Coronary artery (tissue), 2 donors: ENCODE results near the gene LHFPL3.

Experiments
- DNase-seq: peaks from one replicate; pipeline ENCODE4 v3.0.0-alpha.2; 2017; ENCODE audit warnings: low spot score
- H3K27ac ChIP-seq, 2 donors: fragments of 200-600 bp; sonication (generic); one replicate each; pipeline ENCODE4 v1.5.1; 2016 to 2019
- H3K4me3 ChIP-seq: fragments of 200-600 bp; sonication (generic); 2 replicates; pipeline ENCODE4 v1.5.1; 2016; ENCODE audit warnings: mild to moderate bottlenecking, moderate library complexity
- TF ChIP-seq, protein P1 (sequence below): fragments of 200-600 bp; sonication (generic); IDR thresholded peaks from one replicate; pipeline ENCODE4 v1.5.1; 2019; ENCODE audit warnings: antibody characterized with exemption

The LHFPL3 gene

GRCh38 chr7:104453190-104453589 is 124.8 kb downstream of the LHFPL3 start:
- TF ChIP-seq, protein P1, sequence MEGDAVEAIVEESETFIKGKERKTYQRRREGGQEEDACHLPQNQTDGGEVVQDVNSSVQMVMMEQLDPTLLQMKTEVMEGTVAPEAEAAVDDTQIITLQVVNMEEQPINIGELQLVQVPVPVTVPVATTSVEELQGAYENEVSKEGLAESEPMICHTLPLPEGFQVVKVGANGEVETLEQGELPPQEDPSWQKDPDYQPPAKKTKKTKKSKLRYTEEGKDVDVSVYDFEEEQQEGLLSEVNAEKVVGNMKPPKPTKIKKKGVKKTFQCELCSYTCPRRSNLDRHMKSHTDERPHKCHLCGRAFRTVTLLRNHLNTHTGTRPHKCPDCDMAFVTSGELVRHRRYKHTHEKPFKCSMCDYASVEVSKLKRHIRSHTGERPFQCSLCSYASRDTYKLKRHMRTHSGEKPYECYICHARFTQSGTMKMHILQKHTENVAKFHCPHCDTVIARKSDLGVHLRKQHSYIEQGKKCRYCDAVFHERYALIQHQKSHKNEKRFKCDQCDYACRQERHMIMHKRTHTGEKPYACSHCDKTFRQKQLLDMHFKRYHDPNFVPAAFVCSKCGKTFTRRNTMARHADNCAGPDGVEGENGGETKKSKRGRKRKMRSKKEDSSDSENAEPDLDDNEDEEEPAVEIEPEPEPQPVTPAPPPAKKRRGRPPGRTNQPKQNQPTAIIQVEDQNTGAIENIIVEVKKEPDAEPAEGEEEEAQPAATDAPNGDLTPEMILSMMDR, result no peak
- no peak overlapping the region for H3K4me3 ChIP-seq
- DNase-seq, result no peak
- no peak overlapping the region for H3K27ac ChIP-seq

- Histone ChIP-seq H3K4me3 (no peak overlapping the region), H3K27ac (no peak overlapping the region)
- DNase-seq, result no peak
- TF ChIP-seq, protein P1, result no peak
Observed at GRCh38 chr7:104458875-104459274, 130.5 kb downstream of the LHFPL3 start.

DNA sequence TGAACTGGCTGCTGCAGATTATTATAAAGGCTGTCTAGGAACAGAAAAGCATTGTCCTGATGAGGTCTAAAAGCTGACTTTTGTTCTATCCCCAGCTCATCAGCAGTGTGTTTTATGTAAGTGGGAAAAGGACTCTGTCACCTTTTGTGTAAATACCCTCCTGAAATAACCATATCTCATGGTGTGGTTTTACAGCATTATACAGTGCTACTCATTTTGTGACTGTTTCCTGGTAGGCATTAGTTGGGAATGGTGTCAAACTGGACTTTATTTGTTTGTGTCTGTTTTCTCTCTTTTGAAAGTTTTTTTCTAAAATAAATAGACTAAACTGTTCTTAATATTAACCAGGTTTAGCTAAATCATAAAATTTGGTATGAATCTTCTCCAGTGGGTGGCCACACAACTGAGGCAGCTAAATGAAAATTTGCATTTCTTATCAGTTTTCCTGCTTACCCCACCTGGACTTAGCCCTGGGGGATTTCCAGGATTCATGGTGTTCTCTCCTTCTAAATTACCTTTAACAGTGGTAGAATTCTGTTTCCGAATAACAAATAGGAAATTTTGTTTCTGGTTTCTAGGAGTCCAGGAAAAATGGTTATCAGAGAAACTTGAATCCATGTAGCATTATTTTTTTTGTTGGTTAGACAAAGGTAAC is 140.9 kb downstream of the LHFPL3 start:
- DNase-seq, result no peak
- Histone ChIP-seq H3K4me3 (no peak overlapping the region), H3K27ac (no peak overlapping the region)
- TF ChIP-seq, protein P1, result no peak

GRCh38 chr7:104480529-104480928 is 152.1 kb downstream of the LHFPL3 start:
- H3K27ac ChIP-seq, result no peak overlapping the region
- DNase-seq, result no peak
- H3K4me3 ChIP-seq, result no peak overlapping the region
- TF ChIP-seq, protein P1, result no peak

- H3K27ac ChIP-seq, result no peak overlapping the region
- no peak for DNase-seq
Observed at GRCh38 chr7:104482362-104483037, 154.1 kb downstream of the LHFPL3 start.

DNA sequence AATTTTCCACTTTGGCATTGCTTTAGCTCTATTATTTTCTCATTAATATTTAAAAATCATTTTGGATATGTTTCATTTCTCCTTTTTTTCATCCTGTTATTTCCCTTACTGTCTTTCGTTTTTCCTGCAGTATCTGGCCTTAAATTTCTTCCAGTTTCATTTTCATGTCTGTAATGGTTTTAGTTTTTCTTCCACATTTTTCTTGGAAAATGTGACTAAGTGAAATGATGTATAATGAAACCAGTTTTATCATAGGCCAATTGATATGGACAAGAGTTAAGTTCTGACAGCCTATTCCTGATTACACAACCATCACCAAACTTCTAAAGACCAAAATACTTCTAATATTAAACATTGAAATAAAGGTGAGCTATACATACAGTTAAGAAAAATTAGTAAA is 158.5 kb downstream of the LHFPL3 start:
- no peak for DNase-seq
- Histone ChIP-seq H3K4me3 (no peak overlapping the region), H3K27ac (no peak overlapping the region)
- TF ChIP-seq, protein P1, result no peak

More at GRCh38 chr7:104482362-104483037, 154.1 kb downstream of the LHFPL3 start:
- TF ChIP-seq, protein P1, result no peak
- H3K4me3 ChIP-seq, result no peak overlapping the region

DNA sequence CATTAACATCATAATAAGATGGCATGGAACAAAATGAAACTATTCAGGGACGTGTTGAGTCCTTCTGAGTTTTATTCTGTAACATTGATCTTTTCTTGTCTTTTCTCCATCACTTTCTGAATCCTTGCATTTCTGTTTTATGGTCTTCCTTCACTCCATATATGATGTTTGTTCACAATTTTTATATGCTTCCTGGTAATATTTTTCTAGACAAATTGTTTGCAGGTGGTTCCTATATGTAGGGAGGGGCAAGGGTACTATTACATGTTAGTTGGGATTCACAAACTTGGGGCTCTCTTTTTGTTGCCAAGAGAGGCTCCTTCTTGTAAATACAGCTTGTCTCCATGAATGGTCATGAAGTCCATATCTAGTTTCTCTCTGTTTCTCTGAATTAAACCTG is 159.2 kb downstream of the LHFPL3 start:
- Histone ChIP-seq H3K27ac (no peak overlapping the region), H3K4me3 (no peak overlapping the region)
- TF ChIP-seq, protein P1, result no peak
- no peak for DNase-seq
